Neural cell (in vitro differentiated cells): ENCODE results near the gene ZNF521.

Experiments used
- CTCF ChIP-seq: fragments of 450-650 bp; IDR thresholded peaks from 2 replicates; pipeline ENCODE4 v1.5.1; 2014; ENCODE audit warnings: antibody characterized with exemption, mild to moderate bottlenecking, moderate library complexity; ENCODE audit not compliant: poor library complexity, severe bottlenecking
- EP300 ChIP-seq: fragments of 450-650 bp; conservative IDR thresholded peaks from 2 replicates; pipeline ENCODE4 v1.6.1; 2014; ENCODE audit warnings: antibody characterized with exemption, mild to moderate bottlenecking, moderate library complexity; ENCODE audit not compliant: poor library complexity, severe bottlenecking
- EZH2 ChIP-seq: fragments of 200-600, 300-800 bp; shearing (Covaris generic), sonication (generic); IDR thresholded peaks from 2 replicates; pipeline ENCODE4 v1.6.1; 2014; ENCODE audit warnings: antibody characterized with exemption, low read length, borderline replicate concordance, mild to moderate bottlenecking; ENCODE audit not compliant: insufficient read depth, poor library complexity, severe bottlenecking
- MXI1 ChIP-seq: fragments of 450-650 bp; conservative IDR thresholded peaks from 2 replicates; pipeline ENCODE4 v1.6.1; 2014; ENCODE audit warnings: antibody characterized with exemption, mild to moderate bottlenecking; ENCODE audit not compliant: poor library complexity, severe bottlenecking
- POLR2AphosphoS5 ChIP-seq: IDR thresholded peaks from 2 replicates; pipeline ENCODE4 v1.6.1; 2012
- RAD21 ChIP-seq: fragments of 450-650 bp; conservative IDR thresholded peaks from 2 replicates; pipeline ENCODE4 v1.6.1; 2014; ENCODE audit warnings: antibody characterized with exemption, mild to moderate bottlenecking, moderate library complexity
- TF ChIP-seq, protein P1 (sequence below): IDR thresholded peaks from 2 replicates; pipeline ENCODE4 v1.6.1; 2012; ENCODE audit warnings: borderline replicate concordance

DNA sequence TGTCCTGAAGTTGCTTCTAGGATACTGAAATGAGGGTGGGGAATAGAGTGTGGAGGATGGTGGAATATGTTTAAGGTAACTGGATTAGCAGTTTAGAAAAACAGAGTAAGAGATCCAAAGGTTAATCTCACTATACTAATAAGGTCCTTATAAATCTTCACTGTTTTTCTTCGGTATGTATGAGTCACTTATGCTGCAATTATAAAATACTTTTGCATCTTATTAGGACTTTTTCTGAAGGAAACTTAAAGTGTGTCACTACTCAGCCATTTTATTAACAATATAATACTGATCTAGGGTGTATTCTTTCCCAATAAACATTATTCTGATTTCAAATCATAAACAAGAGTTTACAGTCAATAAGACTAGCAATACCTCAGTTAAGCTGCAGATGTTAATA, 182.3 kb downstream of the ZNF521 start:
- TF ChIP-seq POLR2AphosphoS5, result no peak
- TF ChIP-seq EP300, result no peak
- TF ChIP-seq, protein P1, sequence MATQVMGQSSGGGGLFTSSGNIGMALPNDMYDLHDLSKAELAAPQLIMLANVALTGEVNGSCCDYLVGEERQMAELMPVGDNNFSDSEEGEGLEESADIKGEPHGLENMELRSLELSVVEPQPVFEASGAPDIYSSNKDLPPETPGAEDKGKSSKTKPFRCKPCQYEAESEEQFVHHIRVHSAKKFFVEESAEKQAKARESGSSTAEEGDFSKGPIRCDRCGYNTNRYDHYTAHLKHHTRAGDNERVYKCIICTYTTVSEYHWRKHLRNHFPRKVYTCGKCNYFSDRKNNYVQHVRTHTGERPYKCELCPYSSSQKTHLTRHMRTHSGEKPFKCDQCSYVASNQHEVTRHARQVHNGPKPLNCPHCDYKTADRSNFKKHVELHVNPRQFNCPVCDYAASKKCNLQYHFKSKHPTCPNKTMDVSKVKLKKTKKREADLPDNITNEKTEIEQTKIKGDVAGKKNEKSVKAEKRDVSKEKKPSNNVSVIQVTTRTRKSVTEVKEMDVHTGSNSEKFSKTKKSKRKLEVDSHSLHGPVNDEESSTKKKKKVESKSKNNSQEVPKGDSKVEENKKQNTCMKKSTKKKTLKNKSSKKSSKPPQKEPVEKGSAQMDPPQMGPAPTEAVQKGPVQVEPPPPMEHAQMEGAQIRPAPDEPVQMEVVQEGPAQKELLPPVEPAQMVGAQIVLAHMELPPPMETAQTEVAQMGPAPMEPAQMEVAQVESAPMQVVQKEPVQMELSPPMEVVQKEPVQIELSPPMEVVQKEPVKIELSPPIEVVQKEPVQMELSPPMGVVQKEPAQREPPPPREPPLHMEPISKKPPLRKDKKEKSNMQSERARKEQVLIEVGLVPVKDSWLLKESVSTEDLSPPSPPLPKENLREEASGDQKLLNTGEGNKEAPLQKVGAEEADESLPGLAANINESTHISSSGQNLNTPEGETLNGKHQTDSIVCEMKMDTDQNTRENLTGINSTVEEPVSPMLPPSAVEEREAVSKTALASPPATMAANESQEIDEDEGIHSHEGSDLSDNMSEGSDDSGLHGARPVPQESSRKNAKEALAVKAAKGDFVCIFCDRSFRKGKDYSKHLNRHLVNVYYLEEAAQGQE, result no peak
- TF ChIP-seq CTCF, result no peak
- no peak for TF ChIP-seq RAD21
- no peak for TF ChIP-seq EZH2
- no peak for TF ChIP-seq MXI1
